Kidney (tissue), 14 donors: ENCODE results near the gene ROS1. TPM values are rescaled to one million over a fixed set of nuclear protein-coding genes. Genes with fewer than 3 reads are reported as not detected.
"Not testable (repeated sequence)": the region's sequence is repeated elsewhere in the genome, so short reads cannot be mapped to it uniquely, and the experiment has no call there.

Source experiments
- DNase-seq, 5 donors: peaks; one replicate each; pipeline ENCODE4 v3.0.0-alpha.2; 2013 to 2020
- FAIRE-seq: peaks from 2 replicates; lab custom pipeline; 2012; peaks lifted over from hg19 to GRCh38; lab: Jason Lieb, UNC
- H3K27ac ChIP-seq, 2 donors: one replicate each; pipeline ENCODE4 v1.7.0; 2013; ENCODE audit warnings: low read depth in 2 of 2, low read length in 2 of 2, inconsistent platforms in 1 of 2
- H3K27me3 ChIP-seq: one replicate; pipeline ENCODE4 v1.7.1; 2013; ENCODE audit warnings: low read length, inconsistent platforms; ENCODE audit not compliant: control insufficient read depth, insufficient read depth
- H3K36me3 ChIP-seq, 3 donors: one replicate each; pipeline versions ENCODE4 v1.7.0 to v1.7.1; 2013; ENCODE audit warnings: low read length in 3 of 3, control low read depth in 1 of 3, inconsistent platforms in 1 of 3; ENCODE audit not compliant: insufficient read depth in 3 of 3, control insufficient read depth in 2 of 3
- H3K4me1 ChIP-seq, 3 donors: one replicate each; pipeline versions ENCODE4 v1.7.0 to v1.7.1; 2013; ENCODE audit warnings: low read length in 3 of 3, inconsistent platforms in 1 of 3, low read depth in 1 of 3; ENCODE audit not compliant: control insufficient read depth in 2 of 3, insufficient read depth in 2 of 3
- H3K4me3 ChIP-seq, 3 donors: one replicate each; pipeline versions ENCODE4 v1.7.0 to v1.8.1; 2013; ENCODE audit warnings: low read length in 3 of 3, control low read depth in 1 of 3, inconsistent platforms in 1 of 3
- H3K9ac ChIP-seq, 3 donors: one replicate each; pipeline versions ENCODE4 v1.7.0 to v1.7.1; 2013; ENCODE audit warnings: low read length in 3 of 3, control low read depth in 1 of 3, inconsistent platforms in 1 of 3
- H3K9me3 ChIP-seq, 3 donors: one replicate each; pipeline versions ENCODE4 v1.7.0 to v1.7.1; 2013; ENCODE audit warnings: low read length in 3 of 3, control low read depth in 1 of 3, inconsistent platforms in 1 of 3; ENCODE audit not compliant: control insufficient read depth in 2 of 3, insufficient read depth in 1 of 3
- intact Hi-C: fragments of 100-400 bp; cut with DNase I; formaldehyde crosslinking; loops from one replicate; pipeline ENCODE4 v1.11.1; 2022
- polyA plus RNA-seq: library from polyadenylated mRNA; stranded (reverse); fragments of 350-450 nt; fragmentation: Illumina TruSeq; extraction: RNeasy Lipid Tissue Mini Kit (QIAGEN cat#74804); gene quantifications from one replicate; pipeline ENCODE4 v1.2.3, GENCODE V29; 2014; ENCODE audit warnings: low read depth, low replicate concordance; ENCODE audit not compliant: insufficient read depth
- total RNA-seq: library from RNA; stranded (reverse); fragmentation: NEBNext Ultra II Directional; extraction: Animal tissue kit (Norgen Biotek cat#: 25700); gene quantifications from one replicate; pipeline ENCODE4 v1.2.1, GENCODE V29; 2021
- TF ChIP-seq, protein P1 (sequence below): IDR thresholded peaks from 3 replicates; pipeline ENCODE4 v1.5.1; 2012; ENCODE audit warnings: mild to moderate bottlenecking, moderate library complexity, borderline replicate concordance; ENCODE audit not compliant: insufficient read depth; ENCODE audit errors: extremely low read depth
- donor health status: control.
- donor health status: control.
- donor health status: control.
- donor health status: control.
- donor health status: control.
- donor health status: DM: yes; HTN: yes; CAD: no.
- donor health status: Normal renal cell carcinoma (clear cell type).

The ROS1 gene
- total and polyA plus RNA-seq, 2 donors from 2014 or later, result 0.04 to 0.19 TPM

DNA sequence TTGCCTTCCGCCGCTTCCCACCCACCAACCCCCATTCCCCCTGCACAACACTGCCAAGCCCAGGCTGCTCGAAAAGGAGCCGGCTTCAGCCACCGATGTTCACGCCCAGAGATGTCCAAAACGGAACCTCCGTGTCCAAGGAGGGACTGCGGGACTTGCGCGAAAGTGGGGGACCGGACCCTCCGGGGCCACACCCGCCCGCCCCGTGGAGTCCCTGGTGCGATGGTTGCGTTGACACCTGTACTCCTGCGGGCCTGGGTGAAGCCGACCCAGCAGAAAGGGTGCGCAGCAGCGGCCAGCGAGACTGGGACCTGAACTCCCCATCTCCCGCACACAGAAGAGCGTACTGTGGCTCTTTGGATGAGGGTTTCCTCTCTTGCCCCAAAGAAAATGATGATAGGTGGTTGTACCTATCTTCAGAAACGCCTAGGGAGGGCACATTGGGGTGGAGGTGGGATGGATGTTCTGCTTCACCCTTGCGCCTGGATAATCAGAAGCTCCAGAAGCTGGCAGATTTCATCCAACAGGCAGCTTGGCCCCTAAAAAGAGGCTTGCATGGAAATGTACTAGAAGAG, 162.3 kb downstream of the ROS1 start:
- Histone ChIP-seq H3K27me3 (peaks cover 68% of the 10 kb centered on the region), H3K9me3 (no peaks in the 10 kb centered on the region), H3K36me3 (no peaks in the 10 kb centered on the region), H3K9ac (no peak overlapping the region), H3K4me3 (no peak overlapping the region), H3K4me1 (peaks cover 0 to 9% (median 7%) of the 10 kb centered on the region in 3 donors), H3K27ac (no peak overlapping the region)
- FAIRE-seq (no peak), DNase-seq (peak in 1 of 5 donors; percentile 61)
- TF ChIP-seq, protein P1, sequence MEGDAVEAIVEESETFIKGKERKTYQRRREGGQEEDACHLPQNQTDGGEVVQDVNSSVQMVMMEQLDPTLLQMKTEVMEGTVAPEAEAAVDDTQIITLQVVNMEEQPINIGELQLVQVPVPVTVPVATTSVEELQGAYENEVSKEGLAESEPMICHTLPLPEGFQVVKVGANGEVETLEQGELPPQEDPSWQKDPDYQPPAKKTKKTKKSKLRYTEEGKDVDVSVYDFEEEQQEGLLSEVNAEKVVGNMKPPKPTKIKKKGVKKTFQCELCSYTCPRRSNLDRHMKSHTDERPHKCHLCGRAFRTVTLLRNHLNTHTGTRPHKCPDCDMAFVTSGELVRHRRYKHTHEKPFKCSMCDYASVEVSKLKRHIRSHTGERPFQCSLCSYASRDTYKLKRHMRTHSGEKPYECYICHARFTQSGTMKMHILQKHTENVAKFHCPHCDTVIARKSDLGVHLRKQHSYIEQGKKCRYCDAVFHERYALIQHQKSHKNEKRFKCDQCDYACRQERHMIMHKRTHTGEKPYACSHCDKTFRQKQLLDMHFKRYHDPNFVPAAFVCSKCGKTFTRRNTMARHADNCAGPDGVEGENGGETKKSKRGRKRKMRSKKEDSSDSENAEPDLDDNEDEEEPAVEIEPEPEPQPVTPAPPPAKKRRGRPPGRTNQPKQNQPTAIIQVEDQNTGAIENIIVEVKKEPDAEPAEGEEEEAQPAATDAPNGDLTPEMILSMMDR, result no peak
- intact Hi-C loops, result no loop called here

DNA sequence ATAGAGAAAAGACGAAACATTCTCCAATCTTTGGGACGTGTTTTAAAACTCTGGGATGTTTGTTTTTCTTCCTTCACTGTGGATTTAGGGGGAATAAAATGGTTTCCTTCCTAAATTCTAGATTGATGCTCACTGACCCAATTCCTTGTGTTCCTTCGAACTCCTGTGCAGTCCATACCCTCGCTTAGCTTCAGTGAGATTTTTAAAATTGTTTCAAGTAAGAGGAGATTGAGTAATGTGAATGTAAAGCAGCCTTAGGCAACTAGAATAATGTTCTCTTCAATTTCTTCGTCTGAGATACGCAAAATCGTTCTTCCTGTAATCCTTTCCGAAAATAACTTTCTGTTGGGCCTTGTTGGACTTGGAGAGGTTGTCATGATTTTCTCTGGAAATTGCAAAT, 162.9 kb downstream of the ROS1 start:
- intact Hi-C loops, result no loop called here
- Histone ChIP-seq H3K9me3 (no peaks in the 10 kb centered on the region), H3K4me3 (no peak overlapping the region), H3K9ac (no peak overlapping the region), H3K4me1 (peaks cover 0 to 9% (median 7%) of the 10 kb centered on the region in 3 donors), H3K27me3 (peaks cover 61% of the 10 kb centered on the region), H3K36me3 (no peaks in the 10 kb centered on the region), H3K27ac (no peak overlapping the region)
- no peak for FAIRE-seq
- no peak for DNase-seq
- TF ChIP-seq, protein P1, result no peak

DNA sequence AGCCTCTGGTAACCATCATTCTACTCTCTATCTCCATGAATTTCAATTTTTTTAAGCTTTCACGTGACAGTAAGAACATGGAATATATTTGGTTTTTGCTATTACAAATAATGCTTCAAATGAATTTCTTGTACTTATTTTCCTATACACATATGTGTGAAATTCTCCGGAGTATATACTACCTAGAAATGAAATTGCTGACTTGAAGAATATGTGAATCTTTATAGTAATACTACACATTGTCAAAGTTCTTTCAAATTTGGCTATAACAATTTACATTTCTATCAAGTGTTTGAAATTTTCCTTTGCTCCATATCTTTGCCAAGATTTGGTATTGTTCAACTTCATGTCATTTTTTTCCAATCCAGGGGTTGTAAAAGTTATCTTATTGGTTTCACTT, 172.0 kb downstream of the ROS1 start:
- Histone ChIP-seq H3K27ac (no peak overlapping the region), H3K27me3 (no peaks in the 10 kb centered on the region), H3K36me3 (no peaks in the 10 kb centered on the region), H3K4me3 (no peak overlapping the region), H3K4me1 (no peaks in the 10 kb centered on the region), H3K9me3 (no peaks in the 10 kb centered on the region), H3K9ac (no peak overlapping the region)
- FAIRE-seq (no peak), DNase-seq (no peak)
- TF ChIP-seq, protein P1, result no peak
- intact Hi-C loops, result no loop called here

DNA sequence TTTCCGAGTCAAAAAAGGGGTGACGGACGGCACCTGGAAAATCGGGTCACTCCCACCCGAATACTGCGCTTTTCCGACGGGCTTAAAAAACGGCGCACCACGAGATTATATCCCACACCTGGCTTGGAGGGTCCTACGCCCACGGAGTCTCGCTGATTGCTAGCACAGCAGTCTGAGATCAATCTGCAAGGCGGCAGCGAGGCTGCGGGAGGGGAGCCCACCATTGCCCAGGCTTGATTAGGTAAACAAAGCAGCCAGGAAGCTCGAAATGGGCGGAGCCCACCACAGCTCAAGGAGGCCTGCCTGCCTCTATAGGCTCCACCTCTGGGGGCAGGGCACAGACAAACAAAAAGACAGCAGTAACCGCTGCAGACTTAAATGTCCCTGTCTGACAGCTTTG, 180.8 kb downstream of the ROS1 start:
- H3K27ac ChIP-seq, H3K9ac ChIP-seq, H3K36me3 ChIP-seq, H3K27me3 ChIP-seq, intact Hi-C loops, H3K4me3 ChIP-seq, DNase-seq, FAIRE-seq, H3K4me1 ChIP-seq, H3K9me3 ChIP-seq: not testable (repeated sequence)

DNA sequence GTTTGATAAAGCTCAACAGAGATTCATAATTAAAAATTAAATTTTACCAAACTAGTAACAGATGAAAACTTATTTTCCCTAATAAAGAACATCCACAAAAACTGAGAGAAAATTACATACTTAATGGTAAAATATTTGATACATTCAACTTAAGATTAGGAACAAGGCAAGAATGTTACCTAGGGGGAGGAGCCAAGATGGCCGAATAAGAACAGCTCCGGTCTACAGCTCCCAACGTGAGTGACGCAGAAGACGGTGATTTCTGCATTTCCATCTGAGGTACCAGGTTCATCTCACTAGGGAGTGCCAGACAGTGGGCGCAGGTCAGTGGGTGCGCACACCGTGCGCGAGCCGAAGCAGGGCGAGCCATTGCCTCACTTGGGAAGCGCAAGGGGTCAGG, 181.2 kb downstream of the ROS1 start:
- H3K36me3 ChIP-seq, H3K9me3 ChIP-seq, FAIRE-seq, H3K27me3 ChIP-seq, H3K4me3 ChIP-seq, intact Hi-C loops, H3K9ac ChIP-seq, H3K27ac ChIP-seq, DNase-seq, H3K4me1 ChIP-seq: not testable (repeated sequence)
